ENCODE measurements around the gene SMARCC1. TPM values are rescaled to one million over a fixed set of nuclear protein-coding genes. Genes with fewer than 3 reads are reported as not detected.
A peak's percentile ranks its signal among the peaks of the same experiment; 100 is the strongest.

Gene SMARCC1
- total and polyA plus RNA-seq, 5 donors, result 7.5 to 30.1 (median 29.0) TPM

DNA sequence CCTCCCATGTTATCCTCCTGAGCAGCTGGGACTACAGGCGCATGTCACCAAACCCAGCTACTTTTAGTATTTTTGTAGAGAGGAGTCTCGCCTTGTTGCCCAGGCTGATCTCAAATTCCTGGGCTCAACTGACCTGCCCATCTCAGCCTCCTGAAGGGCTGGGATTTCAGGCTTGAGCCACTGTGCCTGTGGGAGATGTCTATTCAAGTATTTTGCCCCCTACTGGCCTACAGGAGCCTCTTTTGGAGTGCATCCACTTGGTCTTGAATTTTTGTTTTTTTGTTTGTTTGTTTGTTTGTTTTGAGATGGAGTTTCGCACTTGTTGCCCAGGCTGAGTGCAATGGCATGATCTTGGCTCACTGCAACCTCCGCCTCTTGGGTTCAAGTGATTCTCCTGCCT lies 18.0 kb upstream of the SMARCC1 start:
- WGBS, result 92% methylated on average over 4 of the region's 4 CpGs
- Histone ChIP-seq H3K27me3 (ENCODE audit: control insufficient read depth, insufficient read depth) (no peaks in the 10 kb centered on the region), H3K9me3 (ENCODE audit: control insufficient read depth, low read length) (no peaks in the 10 kb centered on the region), H3K4me1 (ENCODE audit: control insufficient read depth, insufficient read depth, low read length) (no peaks in the 10 kb centered on the region), H3K4me3 (ENCODE audit: low read length) (no peak overlapping the region), H3K27ac (ENCODE audit: low read length) (no peak overlapping the region)
- ATAC-seq (no peak), DNase-seq (no peak)
- intact Hi-C loops (cut with DNase I), result no loop called here

DNA sequence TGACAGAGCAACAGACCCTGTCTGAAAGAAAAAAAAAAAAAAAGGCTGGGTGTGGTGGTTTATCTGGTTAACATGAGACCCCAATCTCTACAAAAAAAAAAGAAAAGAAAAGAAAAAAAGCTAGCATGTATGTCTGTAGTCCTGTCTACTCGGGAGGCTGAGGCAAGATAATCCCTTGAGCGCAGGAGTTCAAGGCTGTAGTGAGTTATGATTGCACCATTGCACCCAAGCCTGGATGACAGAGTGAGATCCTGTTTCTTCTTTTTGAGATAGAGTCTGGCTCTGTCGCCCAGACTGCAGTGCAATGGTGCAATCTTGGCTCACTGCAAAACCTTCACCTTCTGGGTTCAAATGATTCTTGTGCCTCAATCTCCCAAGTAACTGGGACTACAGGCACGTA lies 12.9 kb upstream of the SMARCC1 start:
- no peak overlapping the region for H3K4me3 ChIP-seq (ENCODE audit: low read length)
- H3K9me3 ChIP-seq (ENCODE audit: control insufficient read depth, low read length), result no peaks in the 10 kb centered on the region
- ATAC-seq (no peak), DNase-seq (no peak)
- WGBS, result 78% methylated on average over 4 of the region's 4 CpGs
- no peaks in the 10 kb centered on the region for H3K4me1 ChIP-seq (ENCODE audit: control insufficient read depth, insufficient read depth, low read length)
- no peak overlapping the region for H3K27ac ChIP-seq (ENCODE audit: low read length)
- H3K27me3 ChIP-seq (ENCODE audit: control insufficient read depth, insufficient read depth), result no peaks in the 10 kb centered on the region
- intact Hi-C loops (cut with DNase I), result loop anchor here in 2 of 4 donors (5.0 kb wide), 2 partner anchors 272 to 277 kb away; no protein-coding TSS in a partner anchor

DNA sequence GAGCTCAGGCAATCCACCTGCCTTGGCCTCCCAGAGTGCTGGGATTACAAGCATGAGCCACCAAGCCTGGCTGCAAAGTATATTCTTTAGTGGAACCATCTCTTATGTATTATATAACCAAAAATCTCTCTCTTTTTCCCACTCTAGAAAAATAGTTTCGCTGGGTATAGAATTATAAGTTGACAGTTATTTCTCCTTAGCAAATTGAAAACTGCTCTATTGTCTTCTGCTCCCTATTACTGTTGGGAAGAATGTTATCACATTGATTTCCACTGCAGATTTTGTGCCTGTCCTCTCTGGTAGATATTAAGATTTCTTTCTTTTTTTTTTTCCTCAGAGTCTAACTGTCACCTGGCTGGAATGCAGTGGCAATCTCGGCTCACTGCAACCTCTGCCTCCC lies 11.0 kb upstream of the SMARCC1 start:
- H3K4me1 ChIP-seq (ENCODE audit: control insufficient read depth, insufficient read depth, low read length), result no peaks in the 10 kb centered on the region
- no peak overlapping the region for H3K27ac ChIP-seq (ENCODE audit: low read length)
- 94% methylated on average over 2 of the region's 2 CpGs for WGBS
- H3K4me3 ChIP-seq (ENCODE audit: low read length), result no peak overlapping the region
- no peaks in the 10 kb centered on the region for H3K9me3 ChIP-seq (ENCODE audit: control insufficient read depth, low read length)
- intact Hi-C loops (cut with DNase I), result loop anchor here in 2 of 4 donors (5.0 kb wide), 2 partner anchors 270 to 275 kb away; no protein-coding TSS in a partner anchor
- DNase-seq (no peak), ATAC-seq (no peak)
- no peaks in the 10 kb centered on the region for H3K27me3 ChIP-seq (ENCODE audit: control insufficient read depth, insufficient read depth)

DNA sequence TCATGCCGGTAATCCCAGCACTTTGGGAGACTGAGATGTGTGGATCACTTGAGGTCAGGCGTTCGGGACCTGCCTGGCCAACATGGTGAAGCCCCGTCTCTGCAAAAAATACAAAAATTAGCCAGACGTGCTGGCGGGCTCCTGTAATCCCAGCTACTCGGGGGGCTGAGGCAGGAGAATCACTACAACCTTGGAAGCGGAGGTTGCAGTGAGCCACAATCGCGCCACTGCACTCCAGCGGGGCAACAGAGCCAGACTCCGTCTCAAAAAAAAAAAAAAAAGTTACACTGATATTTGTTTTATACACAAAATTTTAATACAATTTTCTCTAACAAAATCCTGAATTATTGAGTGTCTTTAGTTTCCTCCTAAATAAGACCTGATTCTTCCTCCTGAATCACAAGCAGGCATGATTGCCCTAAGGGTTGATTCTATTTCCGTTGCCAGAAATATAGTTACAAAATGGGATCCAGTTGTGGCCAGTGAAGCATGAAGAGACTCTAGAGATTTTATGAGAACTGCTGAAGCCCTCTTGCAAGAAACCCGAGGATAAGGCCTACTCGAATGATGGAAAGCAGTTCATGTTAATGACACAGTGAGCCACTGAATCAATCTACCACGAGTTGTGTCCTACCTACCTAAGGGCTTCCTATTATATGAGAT lies 9.6 kb upstream of the SMARCC1 start:
- Histone ChIP-seq H3K4me3 (ENCODE audit: low read length) (no peak overlapping the region), H3K4me1 (ENCODE audit: control insufficient read depth, insufficient read depth, low read length) (no peaks in the 10 kb centered on the region), H3K27ac (ENCODE audit: low read length) (no peak overlapping the region), H3K9me3 (ENCODE audit: control insufficient read depth, low read length) (no peaks in the 10 kb centered on the region), H3K27me3 (ENCODE audit: control insufficient read depth, insufficient read depth) (no peaks in the 10 kb centered on the region)
- intact Hi-C loops (cut with DNase I), result loop anchor here in 2 of 4 donors (5.0 kb wide), 2 partner anchors 269 to 274 kb away; no protein-coding TSS in a partner anchor
- ATAC-seq, result no peak
- WGBS, result 92% methylated on average over 16 of the region's 16 CpGs
- no peak for DNase-seq

DNA sequence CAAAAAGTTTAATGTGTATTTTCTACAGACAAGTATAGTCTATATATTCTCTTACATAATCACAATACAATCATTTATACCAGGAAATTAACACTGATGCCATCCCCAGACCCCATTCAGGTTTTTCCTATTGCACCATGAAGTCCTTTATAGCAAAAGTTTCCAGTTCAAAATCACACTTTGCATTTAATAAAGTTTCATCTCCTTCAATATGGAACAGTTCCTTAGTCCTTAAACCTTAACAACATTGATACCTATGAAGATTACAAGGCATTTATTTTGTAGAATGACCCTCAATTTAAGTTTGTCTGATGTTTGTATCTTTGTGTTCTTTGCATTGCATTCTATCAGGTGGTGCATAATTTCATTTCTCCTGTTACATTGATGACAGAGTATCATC lies 2.0 kb upstream of the SMARCC1 start:
- Histone ChIP-seq H3K27me3 (ENCODE audit: control insufficient read depth, insufficient read depth) (no peaks in the 10 kb centered on the region), H3K9me3 (ENCODE audit: control insufficient read depth, low read length) (no peaks in the 10 kb centered on the region), H3K4me1 (ENCODE audit: control insufficient read depth, insufficient read depth, low read length) (no peaks in the 10 kb centered on the region), H3K27ac (ENCODE audit: low read length) (no peak overlapping the region), H3K4me3 (ENCODE audit: low read length) (no peak overlapping the region)
- intact Hi-C loops (cut with DNase I), result no loop called here
- DNase-seq (no peak), ATAC-seq (no peak)

DNA sequence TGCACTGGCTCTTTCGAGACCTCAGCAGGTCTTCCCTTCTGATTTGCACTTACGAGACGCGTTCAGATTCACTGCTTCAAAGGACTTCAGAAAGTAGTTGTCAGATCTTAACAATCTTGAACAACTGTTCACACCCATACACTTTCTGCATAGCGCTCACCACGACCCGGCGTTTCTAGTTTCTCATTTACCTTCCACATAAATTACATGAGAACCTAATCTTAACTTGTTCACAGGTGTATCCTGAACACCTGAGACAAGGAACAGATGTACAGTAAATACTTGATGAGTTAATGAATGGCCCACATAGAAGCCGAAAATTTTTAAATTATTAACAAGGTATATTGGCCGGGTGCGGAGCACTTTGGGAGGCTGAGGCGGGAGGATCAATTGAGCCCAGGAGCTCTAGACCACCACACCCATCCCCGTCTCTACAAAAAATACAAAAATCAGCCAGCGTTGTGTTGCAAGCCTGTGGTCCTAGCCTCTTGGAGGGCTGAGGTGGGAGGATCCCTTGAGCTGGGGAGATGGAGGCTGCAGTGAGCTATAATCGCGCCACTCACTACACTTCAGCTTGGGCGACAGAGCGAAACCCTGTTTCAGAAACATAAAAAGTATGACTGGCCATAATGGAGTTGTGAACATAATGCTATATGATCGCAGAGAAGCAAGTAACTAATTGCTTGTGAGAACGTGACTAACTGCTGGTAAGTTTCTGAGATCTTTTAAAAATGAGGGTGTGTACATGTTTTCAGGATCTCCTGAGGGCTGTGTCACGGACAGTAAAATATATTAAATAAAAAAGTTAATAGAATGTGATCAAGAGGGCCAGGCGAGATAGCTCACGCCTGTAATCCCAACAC lies 984 bp upstream of the SMARCC1 start:
- H3K27me3 ChIP-seq (ENCODE audit: control insufficient read depth, insufficient read depth), result no peaks in the 10 kb centered on the region
- H3K9me3 ChIP-seq (ENCODE audit: control insufficient read depth, low read length), result no peaks in the 10 kb centered on the region
- no peak for ATAC-seq
- intact Hi-C loops (cut with DNase I), result no loop called here
- peak overlapping the region; percentile 98 for H3K27ac ChIP-seq (ENCODE audit: low read length)
- DNase-seq, result no peak
- no peaks in the 10 kb centered on the region for H3K4me1 ChIP-seq (ENCODE audit: control insufficient read depth, insufficient read depth, low read length)
- 67% methylated on average over 23 of the region's 23 CpGs for WGBS
- peak overlapping the region; percentile 81 for H3K4me3 ChIP-seq (ENCODE audit: low read length)

DNA sequence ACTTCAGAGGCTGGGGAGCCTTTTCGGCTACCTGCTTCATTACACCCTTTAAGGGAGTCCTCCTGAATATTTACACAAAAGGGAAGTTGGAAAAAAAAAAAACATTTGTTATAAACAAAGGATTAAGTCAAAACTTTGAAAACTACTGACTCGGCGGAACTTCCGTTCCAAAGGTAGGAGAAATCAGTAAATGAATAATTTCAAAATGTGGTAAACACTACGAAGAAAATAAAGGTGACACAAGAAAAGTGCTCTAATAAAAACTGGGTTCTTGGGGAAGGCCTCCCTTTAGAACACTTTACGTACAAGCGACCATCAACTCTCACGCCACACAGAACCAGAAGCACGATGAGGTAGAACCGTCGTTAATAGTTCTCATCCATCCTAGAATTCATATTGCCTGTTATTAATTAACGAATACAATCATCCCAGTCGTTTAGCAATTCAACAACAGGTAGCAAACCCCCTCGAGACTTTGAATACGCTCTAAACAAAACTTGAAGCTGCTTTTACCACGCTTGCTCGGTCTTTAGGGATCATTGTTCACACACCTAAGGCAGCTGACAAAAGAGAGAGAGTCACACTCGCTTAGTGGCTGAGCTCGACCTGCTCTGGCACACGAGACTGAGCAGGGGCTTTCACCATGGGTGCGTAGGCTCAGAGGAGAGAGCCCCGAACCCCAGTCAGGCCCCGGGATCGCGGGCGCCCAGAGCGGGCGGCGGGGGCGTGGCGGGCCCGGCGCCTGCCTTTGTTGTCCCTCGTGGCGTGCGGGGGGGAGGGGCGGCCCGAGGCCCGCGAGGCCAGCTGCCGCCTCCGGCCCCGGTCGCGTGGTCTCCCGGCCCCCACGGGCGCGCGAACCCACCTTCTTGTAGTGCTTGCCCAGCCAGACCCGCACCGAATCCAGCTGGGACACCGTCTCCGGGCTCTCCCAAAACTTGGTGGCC lies 680 bp downstream of the SMARCC1 start:
- DNase-seq (peak; percentile 69 to 88 (median 87)), ATAC-seq (peak; percentile 66 to 68)
- intact Hi-C loops (cut with DNase I), result no loop called here
- H3K27me3 ChIP-seq (ENCODE audit: control insufficient read depth, insufficient read depth), result no peaks in the 10 kb centered on the region
- WGBS, result under 1% methylated on average over 54 of the region's 54 CpGs
- no peaks in the 10 kb centered on the region for H3K9me3 ChIP-seq (ENCODE audit: control insufficient read depth, low read length)
- H3K27ac ChIP-seq (ENCODE audit: low read length), result peak overlapping the region; percentile 83
- no peaks in the 10 kb centered on the region for H3K4me1 ChIP-seq (ENCODE audit: control insufficient read depth, insufficient read depth, low read length)
- peak overlapping the region; percentile 81 for H3K4me3 ChIP-seq (ENCODE audit: low read length)

DNA sequence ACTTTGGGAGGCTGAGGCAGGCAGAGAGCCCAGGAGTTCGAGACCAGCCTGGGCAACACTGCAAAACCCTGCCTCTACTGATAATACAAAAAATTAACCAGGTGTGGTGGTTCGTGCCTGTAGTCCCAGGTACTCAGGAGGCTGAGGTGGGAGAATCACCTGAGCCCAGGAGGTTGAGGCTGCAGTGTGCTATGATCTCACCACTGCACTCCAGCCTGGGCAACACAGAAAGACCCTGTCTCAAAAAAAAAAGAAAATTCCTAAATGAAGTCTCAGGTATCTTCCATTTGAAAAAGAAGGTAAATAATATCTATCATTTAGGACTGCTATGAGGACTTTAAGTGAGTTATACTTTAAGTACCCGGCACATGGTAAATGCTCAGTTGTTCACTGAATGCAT lies 2.9 kb downstream of the SMARCC1 start:
- WGBS, result 94% methylated on average over 3 of the region's 3 CpGs
- no peaks in the 10 kb centered on the region for H3K9me3 ChIP-seq (ENCODE audit: control insufficient read depth, low read length)

DNA sequence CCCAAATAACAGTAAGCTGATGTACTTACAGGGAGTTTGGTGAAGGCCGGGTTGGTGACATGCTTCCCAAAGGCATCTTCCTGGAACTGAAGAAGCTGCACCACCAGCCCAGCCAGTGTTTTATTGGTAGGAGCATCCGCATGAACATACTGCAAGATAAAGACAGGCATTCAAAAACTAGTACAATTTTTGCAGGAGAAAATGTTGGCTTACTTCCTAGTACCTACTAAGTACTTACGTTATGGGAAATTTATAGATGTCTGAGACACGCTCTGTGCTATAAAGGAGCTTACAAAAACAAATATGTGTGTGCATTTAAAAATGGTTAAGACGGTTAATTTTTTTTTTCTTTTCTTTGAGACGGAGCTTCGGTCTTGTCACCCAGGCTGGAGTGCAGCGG lies 8.9 kb downstream of the SMARCC1 start:
- no peaks in the 10 kb centered on the region for H3K27me3 ChIP-seq (ENCODE audit: control insufficient read depth, insufficient read depth)
- 76% methylated on average over 8 of the region's 8 CpGs for WGBS
- no peak overlapping the region for H3K27ac ChIP-seq (ENCODE audit: low read length)
- H3K4me1 ChIP-seq (ENCODE audit: control insufficient read depth, insufficient read depth, low read length), result no peaks in the 10 kb centered on the region
- no peak for DNase-seq
- intact Hi-C loops (cut with DNase I), result no loop called here
- ATAC-seq, result no peak
- no peak overlapping the region for H3K4me3 ChIP-seq (ENCODE audit: low read length)
- H3K9me3 ChIP-seq (ENCODE audit: control insufficient read depth, low read length), result no peaks in the 10 kb centered on the region

More for the DNA sequence above, 2.9 kb downstream of the SMARCC1 start:
- intact Hi-C loops (cut with DNase I), result no loop called here
- H3K27me3 ChIP-seq (ENCODE audit: control insufficient read depth, insufficient read depth), result no peaks in the 10 kb centered on the region
- no peak overlapping the region for H3K27ac ChIP-seq (ENCODE audit: low read length)
- no peak for ATAC-seq
- no peaks in the 10 kb centered on the region for H3K4me1 ChIP-seq (ENCODE audit: control insufficient read depth, insufficient read depth, low read length)
- no peak for DNase-seq
- H3K4me3 ChIP-seq (ENCODE audit: low read length), result no peak overlapping the region

DNA sequence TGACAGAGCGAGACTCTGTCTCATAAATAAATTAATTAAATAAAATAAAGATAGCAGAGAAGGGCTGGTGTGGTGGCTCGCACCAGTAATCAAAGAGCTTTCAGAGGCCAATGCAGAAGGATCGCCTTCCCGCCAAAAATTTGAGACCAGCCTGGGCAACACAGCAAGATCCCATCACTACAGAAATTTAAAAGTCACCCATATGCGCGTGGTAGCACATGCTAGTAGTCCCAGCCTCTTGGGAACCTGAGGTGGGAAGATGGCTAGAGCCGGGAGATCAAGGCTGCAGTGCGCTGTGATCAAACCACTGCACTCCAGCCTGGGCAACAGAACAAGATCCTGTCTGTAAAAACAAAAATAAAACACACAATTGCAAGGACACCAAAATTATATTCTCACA lies 9.6 kb downstream of the SMARCC1 start:
- WGBS, result 99% methylated on average over 8 of the region's 8 CpGs
- ATAC-seq (no peak), DNase-seq (no peak)
- intact Hi-C loops (cut with DNase I), result no loop called here
- no peak overlapping the region for H3K27ac ChIP-seq (ENCODE audit: low read length)
- H3K4me1 ChIP-seq (ENCODE audit: control insufficient read depth, insufficient read depth, low read length), result no peaks in the 10 kb centered on the region
- no peaks in the 10 kb centered on the region for H3K27me3 ChIP-seq (ENCODE audit: control insufficient read depth, insufficient read depth)
- H3K4me3 ChIP-seq (ENCODE audit: low read length), result no peak overlapping the region
- H3K9me3 ChIP-seq (ENCODE audit: control insufficient read depth, low read length), result no peaks in the 10 kb centered on the region

Measured in right cardiac atrium (tissue), 5 donors.